HepG2 (cell line): ENCODE data around the gene PLEKHG5. TPM values are rescaled to one million over a fixed set of nuclear protein-coding genes. Genes with fewer than 3 reads are reported as not detected.
A peak's percentile ranks its signal among the peaks of the same experiment; 100 is the strongest.

ENCODE experiments used
- ATAD3A ChIP-seq: sonication (generic); formaldehyde crosslinking; IDR thresholded peaks from 2 replicates; pipeline ENCODE4 v1.4.0; 2020; ENCODE audit warnings: missing genetic modification reagents
- ATF7-NPFF ChIP-seq: sonication (generic); formaldehyde crosslinking; IDR thresholded peaks from 2 replicates; pipeline ENCODE4 v1.8.1; 2023; ENCODE audit warnings: mild to moderate bottlenecking, low read depth, missing genetic modification reagents, moderate library complexity
- CBX1 ChIP-seq: IDR thresholded peaks from one replicate; pipeline ENCODE4 v1.6.1; 2016; ENCODE audit warnings: antibody characterized with exemption, low read depth
- CENPT ChIP-seq: sonication (generic); formaldehyde crosslinking; IDR thresholded peaks from 2 replicates; pipeline ENCODE4 v1.8.0; 2022; ENCODE audit warnings: low read depth, mild to moderate bottlenecking, moderate library complexity, missing genetic modification reagents
- HNRNPL ChIP-seq: fragments of 200-400 bp; formaldehyde crosslinking; IDR thresholded peaks from 2 replicates; pipeline ENCODE4 v1.6.1; 2017; ENCODE audit warnings: mild to moderate bottlenecking, low read depth, low read length
- MTA1 ChIP-seq: sonication (generic); formaldehyde crosslinking; IDR thresholded peaks from 2 replicates; pipeline ENCODE4 v1.4.0; 2020; ENCODE audit warnings: missing genetic modification reagents, mild to moderate bottlenecking, borderline replicate concordance
- SKI ChIP-seq: fragments of 450-650 bp; IDR thresholded peaks from one replicate; pipeline ENCODE4 v1.6.1; 2018; ENCODE audit warnings: mild to moderate bottlenecking; ENCODE audit not compliant: partially characterized antibody
- ZBTB4 ChIP-seq: sonication (generic); formaldehyde crosslinking; IDR thresholded peaks from 2 replicates; pipeline ENCODE4 v1.4.0; 2020; ENCODE audit warnings: missing genetic modification reagents, mild to moderate bottlenecking, borderline replicate concordance
- ZNF18 ChIP-seq: sonication (generic); formaldehyde crosslinking; IDR thresholded peaks from 2 replicates; pipeline ENCODE4 v1.8.0; 2022; ENCODE audit warnings: mild to moderate bottlenecking, missing genetic modification reagents; ENCODE audit not compliant: insufficient replicate concordance
- ZNF232 ChIP-seq: sonication (generic); formaldehyde crosslinking; IDR thresholded peaks from 2 replicates; pipeline ENCODE4 v1.4.0; 2020; ENCODE audit warnings: missing genetic modification reagents, borderline replicate concordance
- ZNF513 ChIP-seq: sonication (generic); formaldehyde crosslinking; conservative IDR thresholded peaks from 2 replicates; pipeline ENCODE4 v1.5.0; 2020; ENCODE audit warnings: missing genetic modification reagents
- ZNF713 ChIP-seq: sonication (generic); formaldehyde crosslinking; IDR thresholded peaks from 2 replicates; pipeline ENCODE4 v1.4.0; 2020; ENCODE audit warnings: mild to moderate bottlenecking, missing genetic modification reagents
- ZNF746 ChIP-seq: sonication (generic); formaldehyde crosslinking; IDR thresholded peaks from 2 replicates; pipeline ENCODE4 v1.8.0; 2022; ENCODE audit warnings: mild to moderate bottlenecking, missing genetic modification reagents
- ZXDC ChIP-seq: sonication (generic); formaldehyde crosslinking; IDR thresholded peaks from 2 replicates; pipeline ENCODE4 v1.5.0; 2020; ENCODE audit warnings: mild to moderate bottlenecking, missing genetic modification reagents
- polyA plus RNA-seq, 8 experiments: library from polyadenylated mRNA; depleted of rRNA in 3 of 8; stranded (reverse) in 7 of 8; unstranded in 1 of 8; fragments of >200 nt; fragmentation: Illumina TruSeq in 4 of 8; extraction: Trizol in 4 of 8; gene quantifications; 2 replicates each; pipeline versions ENCODE4 v1.2.1 to v1.2.3, GENCODE V29; 2011 to 2016; ENCODE audit warnings: low read depth in 4 of 8, missing spikeins in 1 of 8, mixed read lengths in 1 of 8; ENCODE audit not compliant: insufficient read depth in 1 of 8
- total RNA-seq, 5 experiments: library from RNA; depleted of rRNA; stranded (reverse); fragments of >200 nt; fragmentation: Illumina TruSeq; extraction: Trizol; gene quantifications; 2 replicates each; pipeline ENCODE4 v1.2.3, GENCODE V29; 2016; ENCODE audit warnings: low read depth in 1 of 5
- TF ChIP-seq, protein P1 (sequence below): sonication (generic); formaldehyde crosslinking; IDR thresholded peaks from 2 replicates; pipeline ENCODE4 v1.8.1; 2023; ENCODE audit warnings: mild to moderate bottlenecking, missing genetic modification reagents
- TF ChIP-seq, protein P2 (sequence below): sonication (generic); formaldehyde crosslinking; IDR thresholded peaks from 2 replicates; pipeline ENCODE4 v1.5.1; 2020; ENCODE audit warnings: mild to moderate bottlenecking, moderate library complexity, missing genetic modification reagents

PLEKHG5 gene
- total and polyA plus RNA-seq, 2 of the 13 experiments (the other 11 are each of a cell fraction or from before 2014, with no cell fraction given) = 1.9 to 3.5 TPM

GRCh38 chr1:6446665-6447015, 44.8 kb downstream of the PLEKHG5 start (continued):
- TF ChIP-seq ATAD3A (CRISPR knock-in tag) = 0 out of 2 replicates have a peak, but pooled peaks have one; percentile 32
- TF ChIP-seq, protein P1, sequence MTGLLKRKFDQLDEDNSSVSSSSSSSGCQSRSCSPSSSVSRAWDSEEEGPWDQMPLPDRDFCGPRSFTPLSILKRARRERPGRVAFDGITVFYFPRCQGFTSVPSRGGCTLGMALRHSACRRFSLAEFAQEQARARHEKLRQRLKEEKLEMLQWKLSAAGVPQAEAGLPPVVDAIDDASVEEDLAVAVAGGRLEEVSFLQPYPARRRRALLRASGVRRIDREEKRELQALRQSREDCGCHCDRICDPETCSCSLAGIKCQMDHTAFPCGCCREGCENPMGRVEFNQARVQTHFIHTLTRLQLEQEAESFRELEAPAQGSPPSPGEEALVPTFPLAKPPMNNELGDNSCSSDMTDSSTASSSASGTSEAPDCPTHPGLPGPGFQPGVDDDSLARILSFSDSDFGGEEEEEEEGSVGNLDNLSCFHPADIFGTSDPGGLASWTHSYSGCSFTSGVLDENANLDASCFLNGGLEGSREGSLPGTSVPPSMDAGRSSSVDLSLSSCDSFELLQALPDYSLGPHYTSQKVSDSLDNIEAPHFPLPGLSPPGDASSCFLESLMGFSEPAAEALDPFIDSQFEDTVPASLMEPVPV (CRISPR knock-in tag) = no peak
- TF ChIP-seq ATF7-NPFF (CRISPR knock-in tag) = no peak
- TF ChIP-seq ZNF232 (CRISPR knock-in tag) = 0 out of 2 replicates have a peak, but pooled peaks have one; percentile 34
- no peak for TF ChIP-seq MTA1 (CRISPR knock-in tag)
- no peak for TF ChIP-seq ZNF713 (CRISPR knock-in tag)
- TF ChIP-seq CENPT (CRISPR knock-in tag) = 0 out of 2 replicates have a peak, but pooled peaks have one; percentile 1
- TF ChIP-seq ZNF18 (CRISPR knock-in tag) = no peak
- no peak for TF ChIP-seq SKI
- peak; percentile 95; the same call in 1 of the 2 replicates for TF ChIP-seq HNRNPL
- TF ChIP-seq, protein P2, sequence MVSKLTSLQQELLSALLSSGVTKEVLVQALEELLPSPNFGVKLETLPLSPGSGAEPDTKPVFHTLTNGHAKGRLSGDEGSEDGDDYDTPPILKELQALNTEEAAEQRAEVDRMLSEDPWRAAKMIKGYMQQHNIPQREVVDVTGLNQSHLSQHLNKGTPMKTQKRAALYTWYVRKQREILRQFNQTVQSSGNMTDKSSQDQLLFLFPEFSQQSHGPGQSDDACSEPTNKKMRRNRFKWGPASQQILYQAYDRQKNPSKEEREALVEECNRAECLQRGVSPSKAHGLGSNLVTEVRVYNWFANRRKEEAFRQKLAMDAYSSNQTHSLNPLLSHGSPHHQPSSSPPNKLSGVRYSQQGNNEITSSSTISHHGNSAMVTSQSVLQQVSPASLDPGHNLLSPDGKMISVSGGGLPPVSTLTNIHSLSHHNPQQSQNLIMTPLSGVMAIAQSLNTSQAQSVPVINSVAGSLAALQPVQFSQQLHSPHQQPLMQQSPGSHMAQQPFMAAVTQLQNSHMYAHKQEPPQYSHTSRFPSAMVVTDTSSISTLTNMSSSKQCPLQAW (CRISPR knock-in tag) = no peak
- TF ChIP-seq ZXDC (CRISPR knock-in tag) = peak; percentile 1; the same call in 1 of the 2 replicates
- no peak for TF ChIP-seq ZNF513 (CRISPR knock-in tag)
- TF ChIP-seq ZBTB4 (CRISPR knock-in tag) = peak; percentile 63; the same call in 1 of the 2 replicates
- no peak for TF ChIP-seq ZNF746 (CRISPR knock-in tag)
- peak; percentile 37 for TF ChIP-seq CBX1
